MG63 (cell line): ENCODE data around the gene NCS1. TPM values are rescaled to one million over a fixed set of nuclear protein-coding genes. Genes with fewer than 3 reads are reported as not detected.

Experiments
- DNase-seq: peaks from one replicate; pipeline ENCODE4 v3.0.0-alpha.2; 2020
- H3K27me3 ChIP-seq: fragments of 250-450 bp; sonication (Bioruptor Pico); 2 replicates; pipeline ENCODE4 v1.5.1; 2020; ENCODE audit warnings: mild to moderate bottlenecking, moderate library complexity
- H3K36me3 ChIP-seq: fragments of 250-450 bp; sonication (Bioruptor Pico); 2 replicates; pipeline ENCODE4 v1.5.1; 2020; ENCODE audit warnings: mild to moderate bottlenecking, moderate library complexity
- H3K4me3 ChIP-seq: fragments of 250-450 bp; sonication (Bioruptor Pico); 2 replicates; pipeline ENCODE4 v1.5.1; 2020; ENCODE audit warnings: mild to moderate bottlenecking, moderate library complexity
- H3K9me3 ChIP-seq: fragments of 250-450 bp; sonication (Bioruptor Pico); 2 replicates; pipeline ENCODE4 v1.5.1; 2020; ENCODE audit warnings: mild to moderate bottlenecking, moderate library complexity
- total RNA-seq: library from RNA; depleted of rRNA; stranded (reverse); fragments of >200 nt; shearing (Covaris generic); gene quantifications from 2 replicates; pipeline ENCODE4 v1.2.3, GENCODE V29; 2014; ENCODE audit warnings: low replicate concordance

Gene NCS1
- total RNA-seq, 1 experiment from 2014 or later, result 34.4 TPM

DNA sequence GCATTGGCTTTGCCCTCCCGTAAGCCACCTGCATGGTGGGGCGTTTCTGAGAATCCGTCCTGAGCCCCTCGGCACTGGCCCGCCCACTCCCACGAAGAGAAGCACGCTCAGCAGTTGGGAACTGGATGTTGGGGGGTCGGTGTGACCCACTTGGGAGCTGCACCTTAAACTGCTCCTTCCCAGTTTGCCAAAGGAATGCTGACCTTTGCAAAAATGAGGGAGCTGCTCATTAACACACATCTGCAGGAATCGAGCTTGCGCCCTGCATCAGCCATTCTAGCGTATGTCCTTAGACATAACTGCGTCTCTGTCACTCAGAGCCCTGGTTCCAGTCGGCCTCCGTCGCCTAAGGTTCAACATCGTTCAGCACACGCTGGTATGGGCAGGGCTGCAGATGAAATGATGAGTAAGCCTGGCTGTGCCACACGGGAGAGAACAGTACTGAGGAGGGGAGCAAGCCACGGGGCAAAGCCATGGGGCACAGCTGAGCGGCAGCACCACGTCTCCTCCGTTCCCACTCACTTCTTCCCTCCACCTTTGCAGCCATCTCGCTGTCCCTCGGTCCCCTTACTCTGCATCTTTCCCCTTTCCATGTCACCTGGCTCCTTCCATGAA is 28.8 kb upstream of the NCS1 start:
- Histone ChIP-seq H3K27me3 (peaks cover 2% of the 10 kb centered on the region; the same call in 1 of the 2 replicates), H3K36me3 (no peaks in the 10 kb centered on the region), H3K9me3 (no peaks in the 10 kb centered on the region), H3K4me3 (no peak overlapping the region)
- no peak for DNase-seq

GRCh38 chr9:130143958-130144366 is 28.2 kb upstream of the NCS1 start:
- peak; percentile 49 for DNase-seq
- Histone ChIP-seq H3K4me3 (no peak overlapping the region), H3K36me3 (no peaks in the 10 kb centered on the region), H3K27me3 (peaks cover 2% of the 10 kb centered on the region; the same call in 1 of the 2 replicates), H3K9me3 (no peaks in the 10 kb centered on the region)

DNA sequence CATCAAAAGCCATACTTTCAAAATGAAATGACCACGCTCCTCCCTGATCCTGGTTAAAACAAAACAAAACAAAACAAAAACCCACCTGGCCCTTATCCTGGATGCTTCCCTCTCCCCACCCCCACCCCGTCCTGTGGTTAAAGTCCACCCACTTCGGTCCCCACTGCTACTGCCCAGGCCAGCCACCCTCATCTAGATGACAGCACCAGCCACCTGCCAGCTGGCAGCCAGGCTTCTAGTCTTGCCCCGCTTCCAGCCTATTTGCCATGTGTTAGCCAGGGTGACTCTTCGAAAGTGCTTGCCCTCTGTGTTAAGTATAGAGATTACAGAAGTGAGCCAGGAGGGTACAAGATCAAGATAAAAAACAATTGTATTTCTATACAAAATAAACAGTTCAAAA is 27.5 kb upstream of the NCS1 start:
- Histone ChIP-seq H3K27me3 (peaks cover 2% of the 10 kb centered on the region; the same call in 1 of the 2 replicates), H3K4me3 (no peak overlapping the region), H3K36me3 (no peaks in the 10 kb centered on the region), H3K9me3 (no peaks in the 10 kb centered on the region)
- DNase-seq, result no peak

GRCh38 chr9:130145658-130146057 is 26.5 kb upstream of the NCS1 start:
- no peak for DNase-seq
- H3K36me3 ChIP-seq, result no peaks in the 10 kb centered on the region
- H3K27me3 ChIP-seq, result peaks cover 2% of the 10 kb centered on the region; the same call in 1 of the 2 replicates
- no peak overlapping the region for H3K4me3 ChIP-seq
- no peaks in the 10 kb centered on the region for H3K9me3 ChIP-seq

GRCh38 chr9:130147198-130147597 is 25.0 kb upstream of the NCS1 start:
- Histone ChIP-seq H3K4me3 (no peak overlapping the region), H3K27me3 (peaks cover 2% of the 10 kb centered on the region; the same call in 1 of the 2 replicates), H3K9me3 (no peaks in the 10 kb centered on the region), H3K36me3 (no peaks in the 10 kb centered on the region)
- no peak for DNase-seq

GRCh38 chr9:130147910-130148309 is 24.3 kb upstream of the NCS1 start:
- H3K27me3 ChIP-seq, result peaks cover 2% of the 10 kb centered on the region; the same call in 1 of the 2 replicates
- DNase-seq, result no peak

DNA sequence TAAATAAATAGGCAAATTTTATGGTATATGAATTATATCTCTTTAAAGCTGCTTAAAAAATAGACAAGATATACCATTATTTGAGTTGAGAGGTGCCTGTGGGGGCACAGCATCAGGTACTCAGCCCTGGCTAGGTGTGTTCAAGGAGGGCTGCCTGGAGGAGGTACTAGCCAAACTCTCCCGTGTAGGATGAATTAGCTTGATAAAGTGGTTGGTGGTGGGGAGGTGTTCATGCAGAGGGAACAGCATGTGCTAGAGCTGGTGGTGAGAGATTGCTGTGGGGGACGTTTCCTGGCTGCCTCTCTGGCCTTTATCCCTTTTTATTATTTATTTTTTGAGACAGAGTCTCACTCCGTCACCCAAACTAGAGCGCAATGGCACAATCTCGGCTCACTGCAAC is 23.2 kb upstream of the NCS1 start:
- H3K36me3 ChIP-seq, result no peaks in the 10 kb centered on the region
- DNase-seq, result no peak
- no peak overlapping the region for H3K4me3 ChIP-seq
- no peaks in the 10 kb centered on the region for H3K9me3 ChIP-seq
- H3K27me3 ChIP-seq, result peaks cover 2% of the 10 kb centered on the region; the same call in 1 of the 2 replicates

More at GRCh38 chr9:130147910-130148309, 24.3 kb upstream of the NCS1 start:
- H3K4me3 ChIP-seq, result no peak overlapping the region
- no peaks in the 10 kb centered on the region for H3K9me3 ChIP-seq
- no peaks in the 10 kb centered on the region for H3K36me3 ChIP-seq

GRCh38 chr9:130149654-130150286 is 22.4 kb upstream of the NCS1 start:
- no peaks in the 10 kb centered on the region for H3K36me3 ChIP-seq
- peaks cover 2% of the 10 kb centered on the region; the same call in 1 of the 2 replicates for H3K27me3 ChIP-seq
- no peaks in the 10 kb centered on the region for H3K9me3 ChIP-seq
- no peak for DNase-seq
- H3K4me3 ChIP-seq, result no peak overlapping the region

DNA sequence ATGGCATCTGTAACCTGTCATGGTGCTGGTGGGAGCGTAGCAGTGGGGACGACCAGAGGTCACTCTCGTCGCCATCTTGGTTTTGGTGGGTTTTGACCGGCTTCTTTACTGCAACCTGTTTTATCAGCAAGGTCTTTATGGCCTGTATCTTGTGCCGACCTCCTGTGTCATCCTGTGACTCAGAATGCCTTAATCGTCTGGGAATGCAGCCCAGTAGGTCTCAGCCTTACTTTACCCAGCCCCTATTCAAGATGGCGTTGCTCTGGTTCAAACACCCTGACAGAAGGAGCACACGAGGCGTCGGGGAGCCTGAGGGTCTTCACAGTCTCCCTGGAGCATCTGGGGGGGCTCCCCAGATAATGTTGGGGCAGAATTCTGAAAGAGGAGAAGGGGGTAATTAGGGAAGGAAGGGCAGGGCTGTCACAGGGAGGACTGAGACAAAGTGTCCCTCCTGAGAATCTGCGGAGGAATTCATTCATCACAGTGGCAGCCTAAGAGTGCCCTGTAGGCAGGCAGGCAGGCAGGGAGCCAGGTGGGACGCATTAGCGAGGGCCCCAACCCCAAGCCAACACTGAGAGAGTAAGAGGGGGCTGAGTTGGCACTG is 21.3 kb upstream of the NCS1 start:
- Histone ChIP-seq H3K36me3 (no peaks in the 10 kb centered on the region), H3K27me3 (peaks cover 2% of the 10 kb centered on the region; the same call in 1 of the 2 replicates), H3K9me3 (no peaks in the 10 kb centered on the region), H3K4me3 (no peak overlapping the region)
- DNase-seq, result peak; percentile 60

GRCh38 chr9:130154816-130155215 is 17.4 kb upstream of the NCS1 start:
- Histone ChIP-seq H3K27me3 (no peaks in the 10 kb centered on the region), H3K4me3 (no peak overlapping the region), H3K9me3 (no peaks in the 10 kb centered on the region), H3K36me3 (no peaks in the 10 kb centered on the region)
- DNase-seq, result no peak

- no peaks in the 10 kb centered on the region for H3K9me3 ChIP-seq
- no peak overlapping the region for H3K4me3 ChIP-seq
- DNase-seq, result no peak
- no peaks in the 10 kb centered on the region for H3K27me3 ChIP-seq
- H3K36me3 ChIP-seq, result no peaks in the 10 kb centered on the region
Measured at GRCh38 chr9:130155647-130156046, 16.6 kb upstream of the NCS1 start.

DNA sequence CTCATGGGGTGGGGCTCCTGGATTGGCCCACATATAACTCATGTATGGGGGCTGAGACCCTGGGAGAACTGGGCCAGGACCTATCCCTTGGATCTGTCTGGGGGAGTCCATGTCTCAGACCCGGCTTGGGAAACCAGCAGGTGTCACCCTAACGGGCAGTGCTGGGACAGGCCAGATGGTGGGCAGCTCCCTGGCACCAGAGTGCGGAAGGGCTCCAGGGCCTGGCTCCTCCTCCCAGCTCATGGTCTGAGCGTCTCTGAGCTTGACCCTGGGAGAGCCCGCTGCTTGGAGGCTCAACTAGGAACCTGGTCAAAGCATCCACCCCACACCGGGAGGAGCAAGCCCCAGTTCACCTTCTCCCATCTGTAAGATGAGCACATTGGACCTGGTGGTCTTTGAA is 15.5 kb upstream of the NCS1 start:
- no peaks in the 10 kb centered on the region for H3K27me3 ChIP-seq
- DNase-seq, result peak; percentile 18
- H3K4me3 ChIP-seq, result no peak overlapping the region
- H3K9me3 ChIP-seq, result no peaks in the 10 kb centered on the region
- H3K36me3 ChIP-seq, result no peaks in the 10 kb centered on the region

DNA sequence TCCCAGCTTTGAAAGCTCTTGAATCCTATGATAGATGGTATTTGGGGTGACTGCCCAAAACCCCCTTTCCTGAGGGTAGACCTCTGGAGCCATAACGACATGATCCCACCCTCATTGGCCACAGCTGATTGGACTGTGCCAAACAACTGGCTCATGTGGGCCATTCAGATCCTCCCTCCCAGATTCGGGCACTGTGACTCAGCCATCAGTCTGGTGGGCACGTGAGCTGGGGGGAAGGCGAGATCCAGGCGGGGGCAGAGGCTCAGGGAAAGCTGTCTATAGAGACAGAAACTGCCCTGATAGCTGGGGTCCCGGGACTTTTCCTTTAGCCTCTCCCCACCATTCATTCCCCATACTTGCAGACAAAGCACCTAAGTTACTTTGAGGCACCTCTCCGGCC is 15.1 kb upstream of the NCS1 start:
- H3K27me3 ChIP-seq, result no peaks in the 10 kb centered on the region
- no peaks in the 10 kb centered on the region for H3K9me3 ChIP-seq
- no peak overlapping the region for H3K4me3 ChIP-seq
- no peaks in the 10 kb centered on the region for H3K36me3 ChIP-seq
- DNase-seq, result no peak

DNA sequence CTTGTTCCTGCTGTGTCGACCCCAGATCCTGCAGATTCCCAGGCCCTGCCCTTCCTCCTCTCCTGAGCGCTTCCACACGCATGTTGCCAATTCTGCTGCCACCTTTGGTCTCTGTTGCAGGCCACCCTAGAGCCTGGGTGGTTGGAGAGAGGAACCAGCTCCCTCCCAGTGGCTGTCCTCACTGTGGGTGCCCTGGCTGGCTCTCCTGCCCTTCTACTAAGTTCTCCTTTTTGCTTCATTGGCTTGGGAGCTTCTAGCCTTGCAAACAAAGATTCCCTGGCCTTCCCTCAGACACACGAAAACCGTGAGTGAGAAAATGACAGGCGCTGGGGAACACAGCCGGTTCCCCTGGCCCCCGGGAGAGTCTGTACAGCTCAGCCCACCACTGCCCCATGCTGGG is 14.2 kb upstream of the NCS1 start:
- Histone ChIP-seq H3K36me3 (no peaks in the 10 kb centered on the region), H3K9me3 (no peaks in the 10 kb centered on the region), H3K4me3 (no peak overlapping the region), H3K27me3 (no peaks in the 10 kb centered on the region)
- DNase-seq, result no peak

DNA sequence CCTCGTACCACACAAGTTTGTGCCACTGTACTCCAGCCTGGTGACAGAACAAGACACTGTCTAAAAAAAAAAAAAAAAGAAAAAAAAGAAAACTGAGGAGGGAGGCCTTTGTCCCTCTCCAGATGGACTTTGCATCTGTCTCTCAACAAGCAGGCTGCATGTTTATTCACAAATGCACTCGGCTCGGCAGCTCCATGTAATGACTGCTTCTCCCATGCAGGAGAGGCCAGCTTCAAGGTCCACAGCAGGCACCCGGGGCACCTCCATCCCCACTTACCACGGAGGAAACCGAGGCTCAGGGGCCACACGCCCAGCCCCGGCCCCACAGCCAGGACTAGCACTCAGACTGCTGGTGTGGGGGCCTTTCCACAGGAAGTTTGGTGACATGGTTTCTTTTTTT is 13.1 kb upstream of the NCS1 start:
- Histone ChIP-seq H3K36me3 (no peaks in the 10 kb centered on the region), H3K4me3 (no peak overlapping the region), H3K27me3 (no peaks in the 10 kb centered on the region), H3K9me3 (no peaks in the 10 kb centered on the region)
- DNase-seq, result no peak

- Histone ChIP-seq H3K9me3 (no peaks in the 10 kb centered on the region), H3K27me3 (no peaks in the 10 kb centered on the region), H3K4me3 (no peak overlapping the region), H3K36me3 (no peaks in the 10 kb centered on the region)
- peak; percentile 31 for DNase-seq
Measured at GRCh38 chr9:130159915-130160670, 12.1 kb upstream of the NCS1 start.

DNA sequence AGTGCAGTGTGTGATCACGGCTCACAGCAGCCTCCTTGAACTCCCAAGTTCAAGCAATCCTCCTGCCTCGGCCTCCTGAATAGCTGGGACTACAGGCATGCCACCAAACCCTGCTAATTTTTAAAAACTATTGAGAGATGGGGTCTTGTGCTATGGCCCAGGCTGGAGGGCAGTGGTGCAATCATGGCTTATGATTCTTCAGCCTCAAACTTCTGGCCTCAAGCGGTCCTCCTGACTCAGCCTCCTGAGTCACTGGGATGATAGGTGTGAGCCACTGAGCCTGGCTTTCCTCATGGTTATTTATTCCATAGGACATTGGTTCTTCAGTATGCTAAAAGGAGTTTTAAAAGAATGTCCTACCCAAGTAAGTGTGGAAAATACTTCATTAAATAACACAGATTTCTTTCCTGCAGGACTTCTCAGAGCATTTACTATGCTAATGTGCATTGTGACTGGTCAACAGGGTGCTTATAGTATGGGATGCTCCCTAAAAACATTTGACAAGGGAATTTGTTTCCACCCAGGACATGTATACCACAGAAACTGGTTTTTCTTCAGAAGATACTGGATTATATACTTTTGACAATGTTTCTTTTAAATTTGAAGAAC is 11.2 kb upstream of the NCS1 start:
- DNase-seq, result no peak
- H3K9me3 ChIP-seq, result no peaks in the 10 kb centered on the region
- H3K27me3 ChIP-seq, result no peaks in the 10 kb centered on the region
- no peaks in the 10 kb centered on the region for H3K36me3 ChIP-seq
- no peak overlapping the region for H3K4me3 ChIP-seq
